Ishikawa (cell line): Measurements from ENCODE around the gene PDCD1.

Source experiments
- CREB1 ChIP-seq: IDR thresholded peaks from 2 replicates; pipeline ENCODE4 v1.6.1; 2012; ENCODE audit warnings: low read depth
- EGR1 ChIP-seq: IDR thresholded peaks from 2 replicates; pipeline ENCODE4 v1.6.1; 2012
- FOXM1 ChIP-seq: IDR thresholded peaks from 2 replicates; pipeline ENCODE4 v1.6.1; 2012; ENCODE audit warnings: low read depth, borderline replicate concordance
- MAX ChIP-seq: IDR thresholded peaks from 2 replicates; pipeline ENCODE4 v1.6.1; 2012
- NFIC ChIP-seq: IDR thresholded peaks from 2 replicates; pipeline ENCODE4 v1.6.1; 2012
- RAD21 ChIP-seq: IDR thresholded peaks from 2 replicates; pipeline ENCODE4 v1.6.1; 2012; ENCODE audit warnings: low read depth
- REST ChIP-seq: IDR thresholded peaks from 2 replicates; pipeline ENCODE4 v1.6.1; 2012; ENCODE audit warnings: low read depth, mild to moderate bottlenecking
- TAF1 ChIP-seq: IDR thresholded peaks from 2 replicates; pipeline ENCODE4 v1.6.1; 2012; ENCODE audit warnings: low read depth, mild to moderate bottlenecking
- TCF12 ChIP-seq: IDR thresholded peaks from 2 replicates; pipeline ENCODE4 v1.6.1; 2012; ENCODE audit warnings: low read depth
- USF1 ChIP-seq: IDR thresholded peaks from 2 replicates; pipeline ENCODE4 v1.6.1; 2012
- YY1 ChIP-seq: IDR thresholded peaks from 2 replicates; pipeline ENCODE4 v1.6.1; 2012; ENCODE audit warnings: low read depth
- ZBTB7A ChIP-seq: IDR thresholded peaks from 2 replicates; pipeline ENCODE4 v1.6.1; 2012; ENCODE audit warnings: low read depth

- TF ChIP-seq FOXM1: no peak
- TF ChIP-seq MAX: no peak
- TF ChIP-seq TAF1: no peak
- TF ChIP-seq YY1: no peak
- TF ChIP-seq RAD21: no peak
- no peak for TF ChIP-seq REST
- TF ChIP-seq TCF12: no peak
- TF ChIP-seq EGR1: no peak
- no peak for TF ChIP-seq NFIC
- no peak for TF ChIP-seq USF1
- TF ChIP-seq ZBTB7A: no peak
- TF ChIP-seq CREB1: no peak
Observed at GRCh38 chr2:241903121-241904010, 44.7 kb upstream of the PDCD1 start.
